Cardiac septum (tissue), 1 donor: Measurements from ENCODE around the gene ATP13A3. TPM values are rescaled to one million over a fixed set of nuclear protein-coding genes. Genes with fewer than 3 reads are reported as not detected.

ENCODE experiments used
- DNase-seq: peaks from one replicate; pipeline ENCODE4 v3.0.0-alpha.2; 2020; ENCODE audit warnings: low spot score
- intact Hi-C: fragments of 100-400 bp; cut with DNase I; formaldehyde crosslinking; loops from one replicate; pipeline ENCODE4 v1.14.0; 2022
- total RNA-seq: library from RNA; stranded (reverse); fragmentation: NEBNext Ultra II Directional; extraction: Animal tissue kit (Norgen Biotek cat#: 25700); gene quantifications from one replicate; pipeline ENCODE4 v1.2.1, GENCODE V29; 2021
- donor health status: DM: no; HTN: no; CAD: no.

ATP13A3 gene
- total RNA-seq, 1 donor from 2014 or later, result 217 TPM

- DNase-seq, result no peak
- intact Hi-C loops, result no loop called here
These were observed 85.5 kb downstream of the ATP13A3 start for GRCh38 chr3:194401346-194401745.

DNA sequence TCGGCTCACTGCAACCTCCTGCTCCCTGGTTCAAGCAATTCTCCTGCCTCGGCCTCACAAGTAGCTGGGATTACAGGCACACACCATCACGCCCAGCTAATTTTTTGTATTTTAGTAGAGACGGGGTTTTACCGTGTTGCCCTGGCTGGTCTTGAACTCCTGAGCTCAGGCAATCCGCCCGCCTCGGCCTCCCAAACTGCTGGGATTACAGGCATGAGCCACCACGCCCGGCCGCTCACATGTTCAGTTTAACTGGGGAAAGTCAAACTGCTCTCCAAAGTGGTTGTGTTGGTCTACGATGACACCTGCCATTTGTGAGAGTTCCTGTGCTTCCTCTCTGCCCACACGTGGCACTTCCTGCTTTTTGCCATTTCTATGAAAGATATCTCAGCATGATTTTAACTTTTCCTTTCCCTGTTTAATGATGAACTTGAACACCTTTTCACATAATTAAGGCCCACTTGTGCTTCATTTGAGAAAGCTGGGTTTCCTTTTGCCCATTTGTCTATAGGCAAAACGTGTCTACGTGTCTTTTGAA lies 86.9 kb downstream of the ATP13A3 start:
- no peak for DNase-seq
- intact Hi-C loops, result loop anchor here (5.0 kb wide), 1 partner anchor 68 kb away; no protein-coding TSS in a partner anchor

DNA sequence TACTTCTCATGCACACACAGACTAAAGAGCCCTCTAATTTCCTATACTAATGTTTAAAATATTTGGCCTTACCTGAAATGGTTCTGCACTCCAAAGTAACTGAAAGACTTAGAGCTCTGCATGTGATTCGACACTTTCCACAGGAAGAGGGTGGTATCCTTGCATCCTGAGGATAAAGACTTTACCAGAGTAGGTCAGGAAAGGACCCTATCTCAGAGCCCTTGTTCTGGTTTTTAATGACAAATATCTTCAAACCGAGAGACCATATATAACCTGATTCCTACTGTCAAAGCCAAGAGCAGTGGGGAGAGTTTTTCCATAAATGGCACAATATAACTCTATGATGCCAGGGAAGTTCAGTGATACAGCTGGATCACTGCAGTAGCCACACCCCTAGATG lies 87.6 kb downstream of the ATP13A3 start, which contains the start of gene GP5:
Gene GP5 (minus strand): TSS at position 101 of the 400 bp plus-strand sequence. CDS start 984 bp downstream, outside the sequence.
- intact Hi-C loops, result loop anchor here (5.0 kb wide), 1 partner anchor 67 kb away; no protein-coding TSS in a partner anchor

DNA sequence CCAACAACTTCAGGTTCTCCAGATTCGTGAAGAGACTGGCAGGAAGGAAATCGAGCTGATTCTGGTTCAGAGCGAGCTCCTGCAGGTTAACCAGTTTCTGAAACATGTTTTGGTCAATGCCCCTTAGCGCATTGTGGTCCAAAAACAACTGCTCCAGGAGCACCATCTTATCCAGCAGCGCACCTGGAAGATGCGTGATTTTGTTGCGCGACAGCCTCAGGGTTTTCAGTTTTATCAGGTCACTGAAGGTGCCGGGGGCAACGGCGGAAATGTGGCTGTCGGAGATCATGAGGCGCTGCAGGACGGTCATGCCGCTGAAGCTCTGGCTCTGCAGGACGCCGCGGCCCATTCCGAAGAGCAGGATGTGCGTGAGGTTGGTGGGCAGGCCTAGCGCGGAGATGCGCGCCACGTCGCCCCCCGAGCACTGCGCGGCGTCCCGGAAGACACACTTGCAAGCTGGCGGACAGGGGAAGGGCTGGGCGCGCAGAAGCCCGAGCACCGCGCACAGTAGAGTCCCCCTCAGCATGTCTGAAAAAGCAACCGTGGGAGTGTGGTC lies 89.0 kb downstream of the ATP13A3 start:
- DNase-seq, result no peak

More for the DNA sequence above, 87.6 kb downstream of the ATP13A3 start, which contains the start of gene GP5:
- no peak for DNase-seq

DNA sequence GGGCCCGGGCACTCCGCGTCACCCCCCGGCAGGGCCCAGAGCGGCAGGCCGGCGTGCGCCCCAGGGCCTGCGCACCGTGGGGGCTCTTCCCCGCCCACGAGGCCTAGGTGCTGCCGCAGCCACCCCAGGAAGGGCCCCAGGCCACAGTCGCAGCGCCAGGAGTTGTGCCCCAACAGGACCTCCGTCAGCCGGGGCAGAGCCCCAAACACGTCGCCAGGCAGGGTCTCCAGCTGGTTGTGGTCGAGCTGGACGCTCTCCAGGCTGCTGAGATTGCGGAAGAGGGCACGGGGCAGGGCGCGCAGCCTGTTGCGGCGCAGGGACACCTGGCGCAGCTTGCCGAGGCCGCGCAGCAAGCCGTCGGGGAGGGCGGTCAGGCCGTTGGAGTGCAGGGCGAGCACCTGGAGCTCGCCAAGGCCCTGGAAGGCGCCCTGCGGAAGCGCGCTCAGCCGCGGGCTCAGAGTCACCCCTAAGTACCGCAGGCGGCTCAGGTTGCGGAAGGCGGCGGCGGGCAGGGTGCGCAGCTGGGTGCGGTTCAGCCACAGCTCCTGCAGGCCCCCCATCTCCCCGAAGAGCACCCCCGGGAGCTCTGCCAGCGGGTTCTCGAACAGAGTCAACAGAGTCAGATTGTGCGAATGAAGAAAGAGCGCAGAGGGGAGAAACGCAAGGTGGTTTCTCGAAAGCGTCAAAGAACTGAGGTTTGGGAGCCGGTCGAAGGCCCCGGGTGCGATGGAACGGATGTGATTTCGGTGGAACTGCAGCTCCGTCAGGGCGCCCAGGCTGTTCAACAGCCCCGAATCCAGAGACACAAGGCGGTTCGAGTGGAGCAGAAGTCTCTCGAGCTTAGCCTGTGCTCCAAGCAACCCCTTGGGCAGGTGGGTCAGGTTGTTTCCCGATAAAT lies 89.7 kb downstream of the ATP13A3 start:
- no peak for DNase-seq
- intact Hi-C loops, result loop anchor here (5.0 kb wide), 1 partner anchor 65 kb away; no protein-coding TSS in a partner anchor

More for the DNA sequence above, 89.0 kb downstream of the ATP13A3 start:
- intact Hi-C loops, result loop anchor here (5.0 kb wide), 1 partner anchor 66 kb away; no protein-coding TSS in a partner anchor

DNA sequence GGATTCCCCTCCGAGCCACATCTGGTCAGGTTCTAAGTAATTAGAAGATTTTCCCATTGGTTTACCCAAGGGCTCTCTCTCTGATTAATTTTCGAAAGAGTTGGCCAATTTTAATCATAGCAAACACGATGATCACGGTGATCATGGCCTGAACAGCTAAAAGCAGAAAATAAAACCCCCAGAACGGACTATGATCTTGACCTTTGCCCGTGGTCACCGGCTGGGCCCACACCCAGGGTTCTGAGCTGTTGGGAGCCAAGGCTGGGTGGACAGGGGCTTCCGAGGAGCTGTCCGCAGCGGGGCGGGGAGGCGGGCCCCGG lies 90.3 kb downstream of the ATP13A3 start:
- no peak for DNase-seq
- intact Hi-C loops, result loop anchor here (5.0 kb wide), 1 partner anchor 64 kb away; no protein-coding TSS in a partner anchor

DNA sequence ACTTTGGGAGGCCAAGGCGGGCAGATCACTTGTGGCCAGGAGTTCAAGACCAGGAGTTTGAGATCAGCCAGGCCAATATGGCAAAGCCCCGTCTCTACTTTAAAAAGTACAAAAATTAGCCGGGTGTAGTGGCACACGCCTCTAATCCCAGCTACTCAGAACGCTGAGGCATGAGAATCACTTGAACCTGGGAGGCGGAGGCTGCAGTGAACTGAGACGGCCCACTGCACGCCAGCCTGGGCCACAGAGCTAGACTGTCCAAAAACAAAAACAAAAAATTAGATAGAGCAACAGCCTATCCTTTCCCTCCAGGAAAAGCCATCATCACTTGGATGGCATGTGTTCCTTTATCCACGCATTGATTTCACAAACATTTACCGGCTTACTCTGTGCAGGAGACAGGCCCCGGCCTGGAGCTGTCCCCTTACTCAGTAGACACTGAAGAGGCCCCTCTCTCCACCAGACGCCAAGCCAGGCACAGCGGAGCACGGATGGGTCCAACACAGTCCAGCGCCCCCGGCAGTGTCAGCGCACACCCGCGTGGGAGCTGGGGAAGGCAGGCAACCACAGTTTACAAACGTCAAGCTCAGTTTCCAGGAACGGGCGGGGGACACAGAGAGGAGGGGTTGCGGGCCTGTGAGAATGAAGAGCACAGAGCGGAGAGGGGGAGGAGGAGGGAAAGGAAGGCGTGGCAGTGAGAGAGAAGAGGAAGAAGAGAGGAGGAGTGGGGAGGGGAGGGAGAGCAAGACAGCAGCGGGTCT lies 90.8 kb downstream of the ATP13A3 start:
- no peak for DNase-seq
- intact Hi-C loops, result loop anchor here (5.0 kb wide), 1 partner anchor 64 kb away; no protein-coding TSS in a partner anchor

- DNase-seq, result no peak
- intact Hi-C loops, result loop anchor here (5.0 kb wide), 1 partner anchor 63 kb away; no protein-coding TSS in a partner anchor
These were observed 91.6 kb downstream of the ATP13A3 start for GRCh38 chr3:194395212-194395611.

GRCh38 chr3:194392576-194392975 lies 94.2 kb downstream of the ATP13A3 start:
- DNase-seq, result no peak
- intact Hi-C loops, result no loop called here

DNA sequence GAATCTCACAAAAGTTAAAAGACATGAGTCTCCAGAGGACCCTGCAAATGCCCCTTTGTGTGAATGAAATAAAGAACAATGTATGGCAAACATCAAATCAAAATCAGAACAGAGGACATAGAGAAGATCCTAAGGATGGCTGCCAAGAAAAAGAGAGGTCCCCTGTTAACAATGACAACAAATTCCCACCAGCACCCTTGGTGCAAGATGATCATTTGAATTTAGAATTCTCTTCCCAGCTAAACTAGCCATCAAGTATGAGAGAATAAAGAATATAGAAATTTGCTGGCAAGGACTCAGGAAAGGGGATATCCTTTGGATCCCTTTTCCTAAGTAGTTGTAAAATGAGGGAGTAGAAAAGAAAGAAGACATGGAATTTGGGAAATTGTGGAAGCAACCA lies 96.0 kb downstream of the ATP13A3 start:
- DNase-seq, result no peak
- intact Hi-C loops, result no loop called here

GRCh38 chr3:194389269-194389668 lies 97.5 kb downstream of the ATP13A3 start:
- DNase-seq, result no peak
- intact Hi-C loops, result no loop called here

DNA sequence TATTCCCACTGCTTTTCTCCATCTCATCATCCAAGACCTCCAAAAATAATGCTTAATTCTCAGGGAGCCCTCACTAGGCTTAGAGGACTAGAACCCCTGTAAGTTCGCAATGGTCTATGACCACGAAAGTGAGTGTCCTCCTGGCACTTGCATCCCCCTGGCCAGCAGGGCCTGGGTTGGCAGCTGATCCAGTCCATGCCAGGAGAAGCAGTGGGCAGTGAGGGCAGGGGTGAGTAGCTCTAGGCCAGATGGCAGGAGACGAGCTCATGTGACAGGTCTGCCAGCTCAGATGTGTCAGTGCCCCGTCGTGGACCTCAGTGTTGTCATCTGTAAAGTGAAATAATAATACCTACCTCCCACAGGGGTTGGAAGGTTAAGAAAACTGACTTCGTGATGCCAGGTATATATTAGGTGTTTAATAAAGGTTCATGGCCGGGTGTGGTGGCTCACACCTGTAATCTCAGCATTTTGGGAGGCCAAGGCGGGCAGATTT lies 98.8 kb downstream of the ATP13A3 start:
- intact Hi-C loops, result no loop called here

DNA sequence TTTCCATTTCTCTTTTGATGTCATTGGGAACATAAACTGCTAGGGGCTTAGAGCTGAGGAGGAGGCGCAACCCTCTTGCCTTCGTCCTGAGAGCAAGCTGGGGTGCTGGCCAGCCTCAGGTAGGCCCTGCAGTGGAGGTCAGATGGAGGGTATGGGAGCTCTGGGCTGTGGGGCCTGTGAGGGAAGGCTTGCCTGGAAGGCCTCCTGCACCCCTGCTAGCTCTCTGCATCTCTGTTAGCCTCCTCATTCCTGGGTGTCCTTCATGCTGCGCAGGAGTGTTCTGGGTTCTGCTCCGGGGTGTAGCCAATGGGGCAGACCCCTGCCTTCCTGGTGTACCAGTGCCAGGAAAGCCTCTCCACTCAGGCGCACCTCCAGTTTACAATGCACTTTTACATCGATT lies 99.5 kb downstream of the ATP13A3 start:
- intact Hi-C loops, result no loop called here
- DNase-seq, result peak; percentile 33

More for the DNA sequence above, 98.8 kb downstream of the ATP13A3 start:
- DNase-seq, result peak; percentile 66

GRCh38 chr3:194386648-194387047 lies 100.2 kb downstream of the ATP13A3 start:
- intact Hi-C loops, result no loop called here
- peak; percentile 38 for DNase-seq

DNA sequence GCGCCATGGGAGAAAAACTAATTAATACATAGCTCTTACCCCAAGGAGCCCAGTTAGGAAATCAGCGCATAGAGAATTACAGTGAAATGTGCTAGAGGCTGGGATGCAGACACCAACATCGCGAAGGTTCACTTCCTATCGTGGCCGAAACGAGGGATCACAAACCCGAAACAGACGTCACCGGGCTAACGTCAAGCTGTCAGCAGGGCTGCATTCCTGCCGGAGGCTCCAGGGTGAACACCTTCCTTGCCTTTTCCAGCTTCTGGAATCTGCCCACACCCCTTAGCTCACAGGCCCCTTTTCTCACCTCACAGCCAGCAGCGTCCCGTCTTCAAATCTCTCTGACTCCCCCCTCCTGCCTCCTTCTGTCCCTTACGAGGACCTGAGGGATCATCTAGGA lies 100.7 kb downstream of the ATP13A3 start:
- DNase-seq, result peak; percentile 27

DNA sequence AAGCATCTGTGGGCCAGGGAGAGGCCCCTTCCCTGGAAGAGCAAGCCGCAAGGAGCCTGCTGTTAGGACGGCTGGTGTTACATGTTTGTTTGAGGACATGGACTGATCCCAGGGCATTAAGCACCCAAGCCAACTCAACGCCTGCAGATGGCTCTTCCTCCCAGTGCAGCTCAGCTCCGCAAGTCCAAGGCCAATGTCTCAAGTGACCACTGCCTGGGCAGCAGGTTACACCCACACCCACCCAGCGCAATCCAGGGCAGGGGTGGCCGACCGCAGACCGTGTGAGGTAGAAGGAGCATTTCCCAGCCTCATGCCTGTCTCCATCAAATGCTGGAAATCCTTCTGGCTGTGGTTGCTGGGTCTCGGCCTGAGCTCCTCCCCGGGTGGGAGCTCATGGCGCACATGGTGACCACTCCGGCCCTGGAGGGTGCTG lies 102.2 kb downstream of the ATP13A3 start:
- intact Hi-C loops, result no loop called here

More for the DNA sequence above, 100.7 kb downstream of the ATP13A3 start:
- intact Hi-C loops, result no loop called here

GRCh38 chr3:194384156-194384555 lies 102.6 kb downstream of the ATP13A3 start:
- DNase-seq, result peak; percentile 67
- intact Hi-C loops, result no loop called here

More for the DNA sequence above, 102.2 kb downstream of the ATP13A3 start:
- peak; percentile 47 for DNase-seq

- peak; percentile 63 for DNase-seq
- intact Hi-C loops, result no loop called here
These were observed 103.4 kb downstream of the ATP13A3 start for GRCh38 chr3:194383276-194383940.

DNA sequence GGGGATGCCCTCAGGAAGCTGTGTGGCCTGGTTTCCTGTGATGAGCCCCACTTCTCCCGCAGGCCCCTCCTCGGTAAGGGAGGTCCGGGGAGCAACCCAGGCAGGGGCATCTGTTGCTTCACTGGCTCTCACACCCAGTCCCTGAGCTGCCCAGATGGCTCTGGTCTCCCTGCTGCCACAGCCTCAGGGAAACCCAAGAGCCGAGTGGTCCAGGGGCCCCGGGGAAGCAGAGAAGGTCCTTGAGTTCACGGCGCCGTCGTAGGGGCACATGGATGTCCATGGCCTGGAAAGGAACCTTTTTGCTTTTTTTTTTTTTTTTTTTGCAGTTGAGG lies 103.9 kb downstream of the ATP13A3 start:
- intact Hi-C loops, result no loop called here
- peak; percentile 58 for DNase-seq
